ENCODE data around the gene SCAPER.

DNA sequence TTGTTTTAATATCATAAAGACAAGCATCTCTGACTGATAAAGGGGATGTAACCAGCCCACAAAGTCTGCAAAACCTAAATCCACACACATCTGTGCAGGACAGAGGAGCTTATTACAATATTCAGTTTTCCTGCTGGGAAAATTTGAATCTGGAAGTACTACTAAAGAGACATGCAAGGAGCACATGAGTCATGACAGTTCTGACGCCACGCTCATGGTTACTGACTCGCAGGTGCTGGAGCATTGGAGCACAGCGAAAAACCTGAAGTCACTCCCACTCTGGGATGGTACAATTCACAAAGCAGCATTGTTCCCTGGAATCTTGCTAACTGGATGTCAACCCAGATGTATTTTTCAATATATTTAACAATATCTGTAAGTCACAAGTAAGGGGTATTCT, 576.2 kb downstream of the SCAPER start:
- TF ChIP-seq, protein P1, sequence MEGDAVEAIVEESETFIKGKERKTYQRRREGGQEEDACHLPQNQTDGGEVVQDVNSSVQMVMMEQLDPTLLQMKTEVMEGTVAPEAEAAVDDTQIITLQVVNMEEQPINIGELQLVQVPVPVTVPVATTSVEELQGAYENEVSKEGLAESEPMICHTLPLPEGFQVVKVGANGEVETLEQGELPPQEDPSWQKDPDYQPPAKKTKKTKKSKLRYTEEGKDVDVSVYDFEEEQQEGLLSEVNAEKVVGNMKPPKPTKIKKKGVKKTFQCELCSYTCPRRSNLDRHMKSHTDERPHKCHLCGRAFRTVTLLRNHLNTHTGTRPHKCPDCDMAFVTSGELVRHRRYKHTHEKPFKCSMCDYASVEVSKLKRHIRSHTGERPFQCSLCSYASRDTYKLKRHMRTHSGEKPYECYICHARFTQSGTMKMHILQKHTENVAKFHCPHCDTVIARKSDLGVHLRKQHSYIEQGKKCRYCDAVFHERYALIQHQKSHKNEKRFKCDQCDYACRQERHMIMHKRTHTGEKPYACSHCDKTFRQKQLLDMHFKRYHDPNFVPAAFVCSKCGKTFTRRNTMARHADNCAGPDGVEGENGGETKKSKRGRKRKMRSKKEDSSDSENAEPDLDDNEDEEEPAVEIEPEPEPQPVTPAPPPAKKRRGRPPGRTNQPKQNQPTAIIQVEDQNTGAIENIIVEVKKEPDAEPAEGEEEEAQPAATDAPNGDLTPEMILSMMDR (IDR thresholded peaks at IDR 0.05) = no peak
- TF ChIP-seq EZH2 (IDR thresholded peaks at IDR 0.05; ENCODE audit: borderline replicate concordance, insufficient read depth, low read depth, low read length, poor library complexity, severe bottlenecking) = no peak
